ENCODE results near the gene PPP2R3B.
"Not testable (repeated sequence)": the region's sequence is repeated elsewhere in the genome, so short reads cannot be mapped to it uniquely, and the experiment has no call there.

PPP2R3B gene

GRCh38 chrX:404656-405055 lies 17.9 kb upstream of the PPP2R3B start:
- in situ Hi-C loops (cut with MboI; ENCODE audit: low sequenced_read_pairs) = no loop called here

GRCh38 chrX:402857-403256 lies 16.1 kb upstream of the PPP2R3B start:
- in situ Hi-C loops (cut with MboI; ENCODE audit: low sequenced_read_pairs) = no loop called here

- in situ Hi-C loops (cut with MboI; ENCODE audit: low sequenced_read_pairs) = no loop called here
Measured at GRCh38 chrX:400258-400657, 13.6 kb upstream of the PPP2R3B start.

GRCh38 chrX:397575-397974 lies 10.9 kb upstream of the PPP2R3B start:
- in situ Hi-C loops (cut with MboI; ENCODE audit: low sequenced_read_pairs) = no loop called here

GRCh38 chrX:394830-395229 lies 8.1 kb upstream of the PPP2R3B start:
- in situ Hi-C loops (cut with MboI; ENCODE audit: low sequenced_read_pairs) = no loop called here

GRCh38 chrX:392575-392846 lies 5.8 kb upstream of the PPP2R3B start:
- in situ Hi-C loops (cut with MboI; ENCODE audit: low sequenced_read_pairs) = no loop called here

GRCh38 chrX:391717-392574 lies 5.2 kb upstream of the PPP2R3B start:
- in situ Hi-C loops (cut with MboI; ENCODE audit: low sequenced_read_pairs) = no loop called here

GRCh38 chrX:390459-390858 lies 3.8 kb upstream of the PPP2R3B start:
- in situ Hi-C loops (cut with MboI; ENCODE audit: low sequenced_read_pairs) = no loop called here

GRCh38 chrX:389021-389441 lies 2.3 kb upstream of the PPP2R3B start:
- in situ Hi-C loops (cut with MboI; ENCODE audit: low sequenced_read_pairs) = no loop called here

- in situ Hi-C loops (cut with MboI; ENCODE audit: low sequenced_read_pairs) = no loop called here
Measured at GRCh38 chrX:387729-388128, 1.0 kb upstream of the PPP2R3B start.

GRCh38 chrX:386239-386767 lies 404 bp downstream of the PPP2R3B start:
- in situ Hi-C loops (cut with MboI; ENCODE audit: low sequenced_read_pairs) = no loop called here

- in situ Hi-C loops (cut with MboI; ENCODE audit: low sequenced_read_pairs) = not testable (repeated sequence)
Measured at GRCh38 chrX:385736-386135, 971 bp downstream of the PPP2R3B start.

GRCh38 chrX:384861-385260 lies 1.8 kb downstream of the PPP2R3B start:
- in situ Hi-C loops (cut with MboI; ENCODE audit: low sequenced_read_pairs) = no loop called here

- in situ Hi-C loops (cut with MboI; ENCODE audit: low sequenced_read_pairs) = no loop called here
Measured at GRCh38 chrX:378443-378842, 8.3 kb downstream of the PPP2R3B start.

GRCh38 chrX:376206-376605 lies 10.5 kb downstream of the PPP2R3B start:
- in situ Hi-C loops (cut with MboI; ENCODE audit: low sequenced_read_pairs) = not testable (repeated sequence)

GRCh38 chrX:375181-376036 lies 11.3 kb downstream of the PPP2R3B start:
- in situ Hi-C loops (cut with MboI; ENCODE audit: low sequenced_read_pairs) = no loop called here

GRCh38 chrX:374596-374995 lies 12.1 kb downstream of the PPP2R3B start:
- in situ Hi-C loops (cut with MboI; ENCODE audit: low sequenced_read_pairs) = no loop called here

GRCh38 chrX:373641-374471 lies 12.9 kb downstream of the PPP2R3B start:
- in situ Hi-C loops (cut with MboI; ENCODE audit: low sequenced_read_pairs) = no loop called here

GRCh38 chrX:372856-373640 lies 13.7 kb downstream of the PPP2R3B start:
- in situ Hi-C loops (cut with MboI; ENCODE audit: low sequenced_read_pairs) = no loop called here

GRCh38 chrX:371907-372306 lies 14.8 kb downstream of the PPP2R3B start:
- in situ Hi-C loops (cut with MboI; ENCODE audit: low sequenced_read_pairs) = no loop called here

Measured in hTERT RPE-1 (cell line).